Amniotic stem cell (primary cell): ENCODE data around the gene MEX3A.
"Not testable (repeated sequence)": the region's sequence is repeated elsewhere in the genome, so short reads cannot be mapped to it uniquely, and the experiment has no call there.

ENCODE experiments used
- DNase-seq: peaks from one replicate; lab custom pipeline; 2025; lab: John Stamatoyannopoulos, UW

MEX3A gene

GRCh38 chr1:156082309-156083091, at the start of gene MEX3A:
MEX3A (minus strand) TSS chr1:156082465; CDS start chr1:156081998, 467 bp downstream.
- DNase-seq, result no peak

- no peak for DNase-seq
Measured at GRCh38 chr1:156130578-156130942, 48.3 kb upstream of the MEX3A start.

DNA sequence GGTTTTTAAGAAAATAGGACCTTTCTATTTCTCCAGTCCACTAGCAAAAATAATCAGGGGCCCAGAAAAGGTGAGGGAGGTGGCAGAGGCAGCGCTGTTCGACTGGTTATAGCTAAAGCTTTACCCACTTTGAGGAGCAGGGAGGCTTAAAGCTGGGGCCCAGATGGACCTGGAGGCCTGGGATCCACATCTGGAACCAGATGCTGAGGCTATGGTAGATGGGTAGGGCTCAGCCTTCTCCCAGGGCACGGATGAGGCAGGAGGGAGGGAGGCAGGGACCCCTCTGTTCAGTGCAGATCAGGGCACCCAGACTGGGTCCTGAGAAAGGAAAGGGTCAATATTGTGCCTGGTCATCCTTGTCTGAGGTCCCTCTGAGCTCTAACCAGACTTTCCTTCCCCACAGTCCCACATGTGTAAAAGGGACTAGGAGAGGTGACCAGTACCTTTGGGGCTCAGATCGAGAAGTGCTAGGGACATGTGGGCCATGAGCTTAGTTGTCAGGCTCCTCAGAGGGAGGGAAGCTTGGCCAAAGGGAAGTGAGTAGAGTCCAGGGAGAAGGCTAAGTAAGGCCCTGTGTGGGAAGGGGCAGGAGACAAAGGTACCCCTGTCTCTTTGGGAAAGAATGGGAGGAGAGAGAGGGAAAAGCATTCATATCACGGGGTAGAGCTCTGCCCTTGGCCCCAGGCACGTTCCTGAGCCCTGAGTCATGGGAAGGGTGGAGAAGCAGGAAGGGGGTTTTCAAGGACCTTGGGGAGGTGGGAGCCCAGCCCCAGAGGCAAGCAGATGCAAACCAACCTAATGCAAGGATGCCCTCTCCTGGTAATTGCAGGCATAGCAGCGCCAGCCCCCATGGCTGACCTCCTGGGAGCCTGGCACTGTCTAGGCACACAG, 47.7 kb upstream of the MEX3A start:
- DNase-seq, result peak; percentile 89

DNA sequence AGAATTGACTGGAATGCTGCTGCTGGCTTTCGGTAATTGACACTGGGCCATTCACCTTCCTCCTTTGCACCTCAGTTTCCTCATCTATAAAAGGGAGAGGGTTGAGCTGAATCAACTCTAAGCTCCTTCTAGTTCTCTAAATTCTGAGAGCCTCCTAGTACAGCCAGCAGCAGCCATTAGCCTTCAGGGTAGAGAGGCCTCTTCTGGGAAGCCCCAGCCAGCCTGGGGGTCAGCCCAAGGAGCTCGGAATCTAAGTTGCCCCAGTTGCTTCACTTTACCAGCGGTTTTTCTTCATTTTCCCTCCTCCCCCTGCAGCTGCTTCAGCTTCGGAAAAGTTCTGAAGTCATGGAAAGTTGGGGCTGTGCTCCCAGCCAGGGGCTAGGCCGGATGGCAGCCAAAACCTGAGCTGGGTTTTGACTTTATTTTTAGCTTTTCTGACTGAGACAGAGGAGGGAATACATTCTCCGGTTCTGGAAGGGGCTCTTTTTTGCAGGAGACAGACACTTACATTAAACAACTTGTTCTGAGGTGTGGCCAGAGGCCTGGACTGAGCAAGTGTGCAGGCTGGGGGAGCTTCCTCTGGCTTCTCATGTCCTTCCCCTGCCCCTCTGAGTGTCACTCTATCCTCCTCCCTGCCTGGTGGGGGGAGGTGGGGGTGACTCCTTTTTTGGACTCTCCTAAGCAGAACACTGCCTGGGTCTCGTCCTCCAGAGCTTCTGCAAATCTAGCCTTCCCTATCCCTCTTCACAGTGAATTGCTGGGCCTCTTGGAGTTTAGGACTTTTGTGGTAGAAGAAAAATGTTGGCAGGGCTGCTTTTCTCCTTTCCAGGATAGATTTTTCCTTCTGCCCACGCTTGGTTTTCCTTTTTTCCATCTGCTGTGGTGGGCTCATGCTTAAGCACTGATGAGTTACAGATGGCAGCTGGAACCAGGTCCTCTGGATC, 46.7 kb upstream of the MEX3A start:
- no peak for DNase-seq

- no peak for DNase-seq
Measured at GRCh38 chr1:156128308-156128653, 46.0 kb upstream of the MEX3A start.

DNA sequence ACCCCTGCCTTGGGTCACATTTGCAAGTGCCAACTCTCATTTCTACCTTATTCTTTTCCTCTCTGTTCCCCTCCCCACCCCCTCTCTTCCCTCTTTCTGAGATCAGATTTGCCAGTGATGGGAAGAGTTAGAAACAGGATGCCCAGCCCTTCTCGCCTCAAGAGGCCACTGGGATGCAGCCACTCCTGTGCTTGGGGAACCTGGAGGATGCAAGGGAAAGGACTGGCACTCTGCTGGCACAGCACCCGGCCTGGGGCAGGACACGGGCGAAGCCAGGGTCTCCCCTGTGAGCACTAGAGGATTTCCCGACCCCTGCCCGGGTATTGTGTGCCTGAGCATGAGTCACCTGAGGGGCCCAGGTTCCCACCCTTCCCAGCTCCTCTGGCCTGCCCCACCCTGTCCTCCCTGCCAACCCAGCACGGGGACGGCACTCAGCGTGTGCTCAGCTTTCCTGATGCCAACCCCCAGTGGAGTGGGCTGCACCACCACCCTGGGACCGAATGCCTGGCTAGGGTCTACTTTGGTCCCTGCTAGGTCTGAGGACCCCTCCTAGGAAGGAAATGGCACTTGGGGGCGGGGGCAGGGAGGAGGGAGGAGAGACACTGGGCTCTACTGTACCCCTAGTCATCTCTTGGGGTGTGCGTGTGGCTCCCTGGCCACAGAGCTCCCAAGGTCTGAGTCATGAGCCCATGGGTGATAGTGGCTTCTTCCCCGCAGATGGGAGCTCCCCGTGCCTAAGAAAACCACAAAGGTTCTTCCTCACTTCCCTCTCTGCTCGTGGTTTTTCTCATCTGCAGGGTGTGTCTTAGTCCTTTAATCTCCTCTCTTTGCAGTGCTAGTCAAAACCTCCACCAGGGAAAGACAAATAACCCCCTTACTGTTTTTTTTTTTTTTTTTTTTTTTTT, 44.6 kb upstream of the MEX3A start:
- peak; percentile 76 for DNase-seq

DNA sequence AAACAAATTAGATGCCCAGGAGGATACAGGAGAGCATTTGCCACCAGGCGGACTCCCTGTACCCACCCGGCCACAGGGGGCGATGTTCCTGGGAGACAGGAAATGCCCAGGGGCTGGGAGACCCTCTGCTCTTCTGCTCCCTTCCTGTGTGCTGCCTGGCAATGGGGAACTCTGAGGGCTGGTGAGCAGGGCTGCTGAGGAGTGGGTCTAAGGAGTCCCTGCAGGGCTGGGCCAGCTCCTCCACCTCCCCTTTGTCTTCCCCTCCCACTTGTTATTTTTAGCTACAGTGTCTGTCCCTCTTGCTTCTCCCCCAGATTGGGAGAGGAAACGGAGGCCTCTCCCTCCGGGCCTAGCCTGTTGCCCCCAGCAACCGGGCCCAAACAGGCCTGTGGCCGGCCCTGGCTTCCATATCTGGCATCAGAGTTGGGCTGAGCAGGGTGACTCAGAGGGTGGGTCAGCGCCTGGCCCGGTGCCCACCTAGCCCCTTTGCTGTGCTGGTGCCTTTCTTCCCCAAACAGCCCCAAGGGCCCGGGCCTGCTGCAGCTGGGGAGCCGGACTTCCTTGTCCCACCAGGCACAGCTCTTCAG, 43.9 kb upstream of the MEX3A start:
- DNase-seq, result peak; percentile 83

DNA sequence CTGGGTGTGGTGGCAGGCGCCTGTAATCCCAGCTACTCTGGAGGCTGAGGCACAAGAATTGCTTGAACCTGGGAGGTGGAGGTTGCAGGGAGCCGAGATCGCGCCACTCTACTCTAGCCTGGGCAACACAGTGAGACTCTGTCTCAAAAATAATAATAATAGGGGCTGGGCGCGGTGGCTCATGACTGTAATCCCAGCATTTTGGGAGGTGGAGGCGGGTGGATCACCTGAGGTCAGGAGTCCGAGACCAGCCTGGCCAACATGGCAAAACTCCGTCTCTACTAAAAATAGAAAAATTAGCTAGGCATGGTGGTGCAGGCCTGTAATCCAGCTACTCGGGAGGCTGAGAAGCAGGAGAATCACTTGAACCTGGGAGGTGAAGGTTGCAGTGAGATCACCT, 43.3 kb upstream of the MEX3A start:
- DNase-seq, result not testable (repeated sequence)

DNA sequence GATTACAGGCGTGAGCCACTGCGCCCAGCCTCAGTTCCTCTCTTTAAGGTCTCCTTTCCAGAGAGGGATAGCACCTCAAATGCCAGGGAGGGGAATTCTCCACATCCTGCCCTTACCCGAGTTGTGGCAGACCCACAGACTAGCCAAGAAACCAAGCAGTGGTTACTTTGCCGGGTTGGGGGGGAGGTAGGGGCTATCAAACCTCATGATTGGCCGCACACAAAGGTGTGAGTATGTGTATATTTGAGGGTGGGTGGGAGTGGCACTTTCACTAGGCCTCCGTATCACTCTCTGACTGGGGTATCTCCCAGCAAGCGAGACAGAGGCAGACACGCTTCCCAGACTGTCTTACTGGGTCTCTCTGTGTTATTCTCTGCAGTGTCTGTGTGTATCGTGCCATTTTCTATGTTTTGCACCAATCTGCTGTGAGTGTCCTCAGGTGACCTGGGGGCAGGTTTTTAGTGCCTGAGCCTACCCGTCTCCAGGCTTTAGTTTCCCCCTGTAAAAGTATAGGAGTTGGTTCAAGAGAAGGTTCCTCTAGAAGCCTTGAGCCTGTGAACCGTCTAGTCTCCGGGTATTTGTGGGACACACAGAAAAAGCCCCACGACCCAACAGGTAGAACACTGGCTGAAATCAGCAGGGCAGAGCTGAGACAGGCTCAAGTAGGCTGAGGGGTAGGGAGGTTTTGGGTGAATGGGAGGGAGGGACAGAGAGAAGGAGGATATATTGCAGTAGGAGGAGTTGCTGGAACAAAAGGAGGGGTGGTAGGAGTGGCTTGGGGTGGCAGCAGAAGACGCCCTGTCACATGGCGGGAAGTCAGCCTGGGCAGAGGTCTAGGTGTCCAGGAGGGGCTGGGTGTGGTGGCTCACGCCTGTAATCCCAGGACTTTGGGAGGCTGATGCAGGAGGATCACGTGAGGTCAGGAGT, 42.6 kb upstream of the MEX3A start:
- DNase-seq, result no peak

GRCh38 chr1:156123356-156124196, 41.3 kb upstream of the MEX3A start:
- peak; percentile 87 for DNase-seq

- no peak for DNase-seq
Measured at GRCh38 chr1:156122519-156123355, 40.5 kb upstream of the MEX3A start.

- DNase-seq, result no peak
Measured at GRCh38 chr1:156122086-156122485, 39.8 kb upstream of the MEX3A start.

DNA sequence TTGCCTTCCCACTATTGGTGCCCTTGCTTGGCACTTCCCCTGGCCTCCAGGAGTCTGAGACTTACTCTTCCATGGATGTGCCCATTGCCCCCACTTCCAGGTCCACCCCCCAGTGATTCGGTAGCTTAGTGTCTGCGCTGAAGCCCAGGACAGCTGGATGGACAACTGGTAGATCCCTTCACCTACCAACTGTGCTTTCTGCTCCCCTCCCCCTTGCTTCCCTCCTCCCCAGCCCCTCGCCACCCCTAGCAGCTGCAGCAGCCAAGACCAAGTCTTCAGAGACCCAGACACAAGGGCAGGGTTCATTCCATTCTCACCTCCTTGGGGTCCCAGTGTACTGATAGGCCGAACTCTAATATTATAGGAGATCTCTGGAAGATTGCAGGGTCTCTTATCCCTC, 39.2 kb upstream of the MEX3A start:
- no peak for DNase-seq

DNA sequence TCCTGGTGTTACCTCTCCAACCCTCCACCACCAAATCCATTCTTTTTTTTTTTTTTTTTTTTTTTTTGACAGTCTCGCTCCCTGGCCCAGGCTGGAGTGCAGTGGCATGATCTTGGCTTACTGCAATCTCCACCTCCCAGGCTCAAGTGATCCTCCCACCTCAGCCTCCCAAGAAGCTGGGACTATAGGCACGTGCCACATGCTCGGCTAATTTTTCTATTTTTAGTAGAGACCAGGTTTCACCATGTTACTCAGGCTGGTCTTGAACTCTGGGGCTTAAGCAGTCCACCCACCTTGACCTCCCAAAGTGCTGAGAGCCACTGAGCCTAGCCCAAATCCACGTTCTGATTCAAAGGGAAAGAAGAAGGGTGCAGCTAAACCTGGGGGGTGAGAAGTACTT, 38.7 kb upstream of the MEX3A start:
- DNase-seq, result not testable (repeated sequence)

DNA sequence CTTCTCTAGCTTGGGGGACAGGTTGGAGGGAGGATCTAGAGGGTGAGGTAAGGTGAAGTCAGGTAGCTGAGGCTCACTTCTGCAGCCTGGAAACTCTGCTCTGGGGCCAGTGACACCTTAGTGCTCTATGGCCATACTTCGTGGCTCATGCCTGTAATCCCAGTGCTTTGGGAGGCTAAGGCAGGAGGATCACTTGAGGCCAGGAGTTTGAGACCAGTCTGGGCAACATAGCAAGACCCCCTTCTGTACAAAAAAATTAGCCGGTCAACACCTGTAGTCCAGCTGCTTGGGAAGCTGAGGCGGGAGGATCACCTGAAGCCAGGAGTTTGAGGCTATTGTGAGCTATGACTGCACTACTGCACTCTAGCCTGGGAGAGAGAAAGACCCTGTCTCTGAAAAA, 38.1 kb upstream of the MEX3A start:
- no peak for DNase-seq

GRCh38 chr1:156119503-156120209, 37.4 kb upstream of the MEX3A start:
- peak; percentile 69 for DNase-seq
